RCC 7860 (cell line): Measurements from ENCODE around the gene TMEM176A.
"Not testable (repeated sequence)": the region's sequence is repeated elsewhere in the genome, so short reads cannot be mapped to it uniquely, and the experiment has no call there.

Experiments
- DNase-seq: peaks from one replicate; pipeline ENCODE4 v3.0.0-alpha.2; 2015; ENCODE audit warnings: low spot score
- FAIRE-seq: peaks from 2 replicates; lab custom pipeline; 2012; peaks lifted over from hg19 to GRCh38; lab: Jason Lieb, UNC

Gene TMEM176A, protein sequence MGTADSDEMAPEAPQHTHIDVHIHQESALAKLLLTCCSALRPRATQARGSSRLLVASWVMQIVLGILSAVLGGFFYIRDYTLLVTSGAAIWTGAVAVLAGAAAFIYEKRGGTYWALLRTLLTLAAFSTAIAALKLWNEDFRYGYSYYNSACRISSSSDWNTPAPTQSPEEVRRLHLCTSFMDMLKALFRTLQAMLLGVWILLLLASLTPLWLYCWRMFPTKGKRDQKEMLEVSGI

DNA sequence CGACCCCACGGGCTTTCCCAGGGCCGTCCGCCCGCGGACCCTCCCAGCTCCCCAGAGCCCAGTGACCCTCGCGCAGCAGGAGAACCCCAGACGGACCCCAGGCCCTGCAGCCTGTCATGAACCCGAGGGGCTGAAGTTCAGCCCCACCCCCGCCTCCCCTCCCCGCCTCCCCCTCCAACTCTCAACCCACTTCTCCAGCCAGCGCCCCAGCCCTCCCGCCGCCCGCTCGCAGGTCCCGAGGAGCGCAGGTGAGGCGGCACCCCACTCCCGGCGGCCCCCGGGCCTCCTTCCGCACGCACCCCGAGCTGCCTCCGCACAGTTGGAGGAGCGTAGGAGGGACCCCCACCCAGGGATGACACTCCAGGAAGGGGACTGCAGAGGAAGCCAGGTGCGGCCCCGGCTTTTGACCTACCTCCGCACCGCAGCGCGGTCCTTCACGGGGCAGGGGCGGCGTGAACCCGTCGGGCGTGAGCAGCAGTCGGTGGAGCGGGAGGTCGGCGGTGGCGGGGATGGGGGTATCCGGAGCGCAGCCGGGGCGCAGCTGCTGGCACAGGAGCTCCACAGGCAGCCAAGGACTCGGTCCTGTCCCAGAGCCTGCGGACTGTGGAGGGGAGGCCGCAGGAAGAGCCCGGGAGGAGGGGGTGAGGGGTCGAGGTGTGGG is at the start of gene TMEM176A:
TMEM176A (plus strand) TSS at position 189 of the 661 bp plus-strand sequence. CDS start 782 bp downstream, outside the sequence.
- no peak for FAIRE-seq
- no peak for DNase-seq

DNA sequence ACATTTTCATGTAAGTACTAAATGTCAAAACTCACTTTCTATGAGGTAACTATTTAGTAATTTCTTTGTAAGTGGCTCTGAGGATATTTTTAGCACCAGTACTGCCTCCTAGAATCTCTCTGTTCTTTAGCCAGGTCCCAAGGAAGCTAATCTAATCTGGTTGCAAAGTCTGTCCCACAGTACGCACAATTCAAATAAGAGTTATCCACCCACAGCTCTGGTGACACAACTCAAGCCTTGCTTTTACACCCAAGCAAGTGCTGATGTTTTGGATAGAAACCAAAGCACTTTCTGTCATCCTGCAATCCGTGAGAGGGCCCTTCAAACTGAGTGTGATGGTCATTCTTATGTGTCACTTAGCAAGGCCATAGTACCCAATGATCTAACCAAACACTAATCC is 48.9 kb upstream of the TMEM176A start:
- DNase-seq, result no peak
- no peak for FAIRE-seq

DNA sequence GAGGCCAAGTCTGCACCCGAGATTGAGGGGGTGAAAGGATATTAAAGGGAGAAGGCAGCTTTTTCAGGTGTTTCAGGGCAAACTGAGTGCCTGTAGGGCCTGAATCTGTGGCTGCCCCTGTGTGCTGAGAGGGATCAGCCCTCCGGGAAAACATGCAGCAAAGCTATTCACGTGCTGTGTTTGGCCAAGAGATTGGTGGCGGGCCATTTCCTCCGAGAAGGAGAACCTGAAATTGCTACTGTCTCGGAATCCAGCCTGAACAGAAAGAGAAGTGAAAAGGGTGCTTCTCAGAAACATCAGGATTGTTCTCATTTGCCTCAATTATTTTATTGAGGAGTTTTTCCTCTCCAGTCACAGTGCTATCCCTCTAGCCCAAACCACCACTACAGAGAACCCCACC is 47.3 kb upstream of the TMEM176A start:
- DNase-seq, result no peak
- no peak for FAIRE-seq

DNA sequence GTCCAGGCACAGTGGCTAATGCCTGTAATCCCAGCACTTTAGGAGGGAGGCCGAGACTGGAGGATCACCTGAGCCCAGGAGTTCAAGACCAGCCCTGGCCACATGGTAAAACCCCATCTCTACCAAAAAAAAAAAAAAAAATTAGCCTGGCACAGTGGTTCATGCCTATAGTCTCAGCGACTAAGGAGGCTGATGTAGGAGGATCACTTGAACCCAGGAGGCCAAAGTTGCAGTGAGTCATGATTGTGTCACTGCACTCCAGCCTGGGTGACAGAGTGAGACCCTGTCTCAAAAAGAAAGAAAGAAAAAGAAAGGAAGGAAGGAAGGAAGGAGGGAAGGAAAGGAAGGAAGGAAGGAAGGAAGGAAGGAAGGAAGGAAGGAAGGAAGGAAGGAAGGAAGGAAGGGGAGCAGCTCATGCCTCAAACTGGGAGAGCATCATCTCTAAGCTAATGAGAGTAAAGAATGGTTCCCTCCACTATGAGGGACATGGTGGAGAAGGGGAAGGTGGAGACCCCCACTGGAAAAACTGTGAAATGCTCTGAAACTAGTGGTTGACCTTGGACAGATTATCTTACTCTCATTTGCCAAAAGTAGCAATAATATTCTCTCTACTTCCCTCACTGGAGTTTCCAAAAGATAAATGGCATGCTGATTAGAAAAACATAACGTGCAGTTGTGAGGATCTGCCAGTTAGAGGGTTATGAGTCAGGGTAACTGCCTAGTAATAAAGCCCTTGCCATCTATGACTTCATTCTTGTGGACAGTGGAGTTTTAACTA is 46.6 kb upstream of the TMEM176A start:
- peak; percentile 34 for DNase-seq
- no peak for FAIRE-seq

DNA sequence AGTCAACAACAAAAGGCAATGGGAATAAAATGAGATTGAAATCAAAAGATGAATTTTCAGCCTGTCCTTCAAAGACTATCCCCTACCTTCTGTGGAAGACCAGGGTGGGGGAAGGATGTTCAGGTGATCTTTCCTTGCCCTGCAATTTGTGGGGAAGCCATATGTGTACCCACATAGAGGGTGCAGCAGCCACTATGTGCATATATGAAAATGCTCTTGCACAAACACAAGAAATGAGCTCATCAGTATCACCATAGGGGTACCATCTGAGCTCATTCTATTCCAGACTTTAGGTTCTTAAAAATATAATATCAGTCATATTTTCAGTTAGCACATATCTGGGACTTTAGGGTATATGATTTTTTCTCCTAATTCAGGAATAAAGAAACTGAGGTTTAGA is 45.6 kb upstream of the TMEM176A start:
- FAIRE-seq, result no peak
- no peak for DNase-seq

DNA sequence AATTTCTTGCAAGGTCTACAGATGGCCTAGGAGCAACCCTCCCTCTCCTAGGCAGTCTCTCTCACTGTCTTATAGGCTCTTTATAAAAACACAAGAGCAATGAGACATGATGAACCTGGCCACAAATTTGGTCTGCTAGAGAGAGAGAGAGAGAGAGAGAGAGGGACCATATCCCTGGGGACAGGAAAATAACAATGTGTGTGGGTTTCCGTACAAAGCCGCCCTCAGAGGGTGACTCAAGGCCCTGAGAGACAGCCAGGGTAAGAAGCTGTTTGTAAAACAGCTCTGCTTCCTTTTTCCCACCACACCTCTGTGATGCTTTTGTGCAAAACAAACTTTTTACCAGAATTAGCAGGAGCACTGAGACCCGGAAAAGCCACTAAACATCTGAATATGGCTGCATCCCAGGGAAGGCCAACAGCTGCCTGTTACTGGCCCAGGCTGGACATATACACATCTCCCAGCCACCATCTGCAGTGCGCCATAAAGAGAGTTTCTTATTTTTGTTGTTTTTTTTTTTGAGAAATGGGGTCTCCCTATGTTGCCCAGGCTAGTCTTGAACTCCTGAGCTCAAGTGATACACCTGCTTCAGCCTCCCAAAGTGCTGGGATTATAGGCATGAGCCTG is 45.0 kb upstream of the TMEM176A start:
- no peak for FAIRE-seq

DNA sequence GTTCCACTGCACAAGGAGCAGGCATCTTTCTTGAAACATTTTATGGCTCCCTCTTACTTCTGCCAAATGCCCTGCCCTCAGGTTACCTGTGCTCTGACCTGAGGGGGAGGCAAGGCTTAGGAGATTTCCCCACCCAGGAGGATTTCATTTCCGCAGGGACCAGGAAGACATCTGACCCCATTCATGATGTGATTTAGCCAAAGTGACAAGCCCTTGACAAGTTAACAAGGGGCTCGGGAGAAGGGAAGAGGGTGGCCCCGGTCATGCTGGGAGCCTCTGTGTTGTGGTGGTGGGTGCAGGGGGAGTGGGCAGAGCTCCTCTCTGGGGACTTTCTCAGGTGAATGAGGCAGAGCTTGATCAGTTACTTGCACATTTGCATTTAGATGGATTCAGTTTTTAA is 44.4 kb upstream of the TMEM176A start:
- FAIRE-seq (no peak), DNase-seq (no peak)

More for the DNA sequence above, 45.0 kb upstream of the TMEM176A start:
- DNase-seq, result no peak

DNA sequence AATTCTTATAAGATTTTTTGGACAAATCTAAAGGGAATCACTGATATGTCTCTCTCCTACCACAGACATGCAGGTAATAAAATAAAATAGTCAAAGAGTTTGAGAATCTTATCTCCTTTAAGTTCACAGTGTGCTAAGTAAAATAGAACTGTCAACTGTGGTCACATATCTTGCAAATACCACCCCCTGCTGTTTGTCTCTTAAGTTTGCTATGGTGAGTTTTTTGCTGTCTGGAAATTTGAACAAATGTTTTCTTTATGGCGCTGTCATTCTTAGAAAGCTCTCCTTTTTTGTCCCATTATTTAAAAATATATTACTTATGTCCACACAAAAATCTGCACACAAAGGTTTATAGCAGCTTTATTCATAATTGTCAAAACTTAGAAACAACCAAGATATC is 43.7 kb upstream of the TMEM176A start:
- DNase-seq (no peak), FAIRE-seq (peak; percentile 23)

DNA sequence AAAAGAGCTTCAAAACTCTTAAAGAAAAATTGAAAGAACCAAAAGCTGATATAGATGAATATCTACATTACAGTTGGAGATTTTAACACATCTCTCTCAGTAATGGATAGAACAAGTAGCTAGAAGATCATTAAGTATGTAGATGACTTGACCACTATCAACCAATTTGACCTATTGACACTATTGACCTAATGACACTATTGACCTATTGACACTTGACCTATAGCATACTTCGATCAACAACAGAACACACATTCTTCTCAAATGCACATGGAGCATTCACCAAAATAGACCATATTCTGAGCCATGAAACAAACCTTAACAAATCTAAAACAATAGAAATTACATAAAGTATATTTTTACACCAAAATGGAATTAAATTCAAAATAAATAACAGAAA is 41.1 kb upstream of the TMEM176A start:
- FAIRE-seq, result no peak
- DNase-seq, result no peak

DNA sequence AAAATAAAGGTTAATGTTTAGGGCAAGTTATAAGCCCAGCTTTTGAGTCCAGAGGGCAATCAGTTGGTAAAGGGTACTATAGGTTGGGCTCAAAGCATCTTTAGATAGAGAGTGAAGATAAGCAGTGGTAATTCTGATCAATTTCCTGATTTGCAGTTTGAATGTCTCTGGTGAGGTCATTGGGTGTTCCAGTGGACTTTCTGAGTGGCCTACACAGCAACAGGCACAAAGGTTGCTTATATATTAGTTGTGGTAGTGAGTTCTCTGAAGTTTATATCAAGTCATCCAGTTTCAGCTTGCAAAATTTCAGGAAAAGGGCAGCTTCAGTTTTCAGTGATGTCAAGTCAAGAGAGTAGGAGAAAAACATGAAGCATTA is 34.2 kb upstream of the TMEM176A start:
- DNase-seq (no peak), FAIRE-seq (no peak)

DNA sequence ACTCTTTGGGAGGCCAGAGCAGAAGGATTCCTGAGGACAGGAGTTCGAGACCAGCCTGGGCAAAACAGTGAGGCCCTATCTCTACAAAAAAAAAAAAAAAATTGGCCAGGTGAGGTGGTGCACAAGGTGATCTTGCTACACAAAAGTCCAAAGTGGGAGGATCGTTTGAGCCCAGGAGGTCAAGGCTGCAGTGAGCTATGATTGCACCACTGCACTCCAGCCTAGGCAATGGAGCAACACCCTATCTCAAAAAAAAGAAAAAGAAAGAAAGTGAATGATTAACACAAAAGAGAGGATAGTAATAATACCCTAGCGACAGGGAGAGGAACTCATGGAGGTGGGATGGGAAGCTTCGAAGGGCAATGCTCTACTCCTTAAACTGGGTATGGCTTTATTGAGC is 30.8 kb upstream of the TMEM176A start:
- DNase-seq (no peak), FAIRE-seq (no peak)

DNA sequence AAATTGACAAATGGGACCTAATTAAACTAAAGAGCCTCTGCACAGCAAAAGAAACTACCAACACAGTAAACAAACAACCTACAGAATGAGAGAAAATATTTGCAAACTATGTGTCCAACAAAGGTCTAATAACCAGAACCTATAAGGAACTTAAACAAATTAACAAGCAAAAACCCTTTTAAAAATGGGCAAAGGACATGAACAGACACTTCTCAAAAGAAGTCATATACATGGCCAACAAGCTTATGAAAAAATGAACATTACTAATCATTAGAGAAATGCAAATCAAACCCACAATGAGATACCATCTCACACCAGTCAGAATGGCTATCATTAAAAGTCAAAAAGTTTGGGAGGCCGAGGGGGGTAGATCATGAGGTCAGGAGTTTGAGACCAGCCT is 26.4 kb upstream of the TMEM176A start:
- not testable (repeated sequence) for DNase-seq, FAIRE-seq

DNA sequence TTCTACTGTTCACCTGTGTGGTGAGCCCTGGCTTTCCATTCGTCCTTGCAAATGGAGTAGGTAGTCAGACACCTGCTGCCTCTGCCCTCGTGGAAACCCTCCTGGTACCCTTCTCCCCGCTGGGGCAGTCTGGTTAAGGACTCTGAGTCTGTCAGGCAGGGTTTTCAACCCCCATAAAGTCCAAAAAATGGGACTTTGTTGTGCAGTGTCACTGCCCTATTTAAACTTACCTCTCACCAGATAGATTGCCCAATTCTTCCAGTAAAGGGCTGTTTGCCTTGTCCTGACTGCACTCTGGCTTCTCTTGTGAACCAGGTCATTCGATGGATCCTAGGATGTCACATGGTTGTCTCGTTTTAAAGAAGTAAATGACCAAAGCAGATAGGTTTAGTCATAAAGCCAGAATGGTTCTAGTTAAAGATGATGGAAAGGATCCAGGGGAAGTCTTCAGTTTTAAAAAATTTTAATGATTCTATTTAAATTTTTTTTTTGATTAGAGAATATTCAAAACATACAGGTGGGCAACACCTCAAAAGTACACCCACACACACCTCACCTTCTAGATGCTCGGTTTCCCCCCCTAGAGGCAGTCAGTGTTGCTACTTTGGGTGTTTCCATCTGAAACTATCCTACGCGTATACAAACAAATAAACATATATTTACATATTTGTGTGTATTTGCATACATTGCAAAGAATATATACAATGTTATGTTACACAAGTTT is 22.4 kb upstream of the TMEM176A start:
- DNase-seq, result peak; percentile 2
- no peak for FAIRE-seq

DNA sequence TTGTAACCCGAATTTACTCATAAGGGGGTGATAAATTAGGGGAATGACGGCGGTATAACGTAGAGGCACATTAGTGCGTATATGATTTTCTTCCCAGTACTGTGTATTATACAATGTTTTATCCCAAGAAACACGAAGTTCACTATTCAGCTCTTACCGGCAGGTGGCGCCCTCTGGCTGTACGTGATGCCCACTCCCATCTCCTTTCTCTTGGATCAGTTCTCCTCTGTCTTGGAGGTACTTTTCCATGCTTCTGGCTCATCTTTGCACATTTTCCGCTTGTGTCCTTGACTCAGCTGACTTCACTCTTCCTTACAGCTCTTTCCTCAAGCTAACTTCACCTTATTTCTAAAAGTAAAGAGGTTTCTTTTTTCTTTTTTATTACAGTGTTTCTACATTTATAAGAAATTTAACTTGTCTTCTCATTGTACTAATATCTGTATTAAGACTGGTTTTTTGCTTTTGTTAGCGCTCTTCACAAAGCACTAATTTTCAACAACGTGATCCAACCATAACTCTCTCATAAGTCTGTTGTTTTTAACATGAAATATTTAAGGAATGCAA is 21.7 kb upstream of the TMEM176A start:
- FAIRE-seq (peak; percentile 35), DNase-seq (peak; percentile 67)

DNA sequence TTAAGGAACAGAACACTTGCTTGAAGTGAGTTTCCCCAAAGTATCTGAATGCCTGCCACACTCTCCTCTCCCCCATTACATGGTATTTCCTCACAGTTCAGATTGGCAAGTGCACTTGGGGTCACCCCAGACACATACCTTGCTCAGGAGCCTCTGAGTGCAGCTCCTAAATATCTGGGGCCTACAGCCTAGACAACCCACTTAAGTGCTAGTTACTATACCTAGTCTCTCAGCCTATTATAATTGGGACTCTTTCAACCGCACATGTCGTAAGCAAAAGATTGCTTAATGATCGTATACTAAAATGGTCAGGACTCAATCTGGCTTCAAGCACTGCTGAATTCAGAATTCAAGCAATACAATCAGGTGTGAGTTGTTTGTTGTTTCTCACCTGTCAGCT is 20.3 kb upstream of the TMEM176A start:
- FAIRE-seq (no peak), DNase-seq (no peak)

DNA sequence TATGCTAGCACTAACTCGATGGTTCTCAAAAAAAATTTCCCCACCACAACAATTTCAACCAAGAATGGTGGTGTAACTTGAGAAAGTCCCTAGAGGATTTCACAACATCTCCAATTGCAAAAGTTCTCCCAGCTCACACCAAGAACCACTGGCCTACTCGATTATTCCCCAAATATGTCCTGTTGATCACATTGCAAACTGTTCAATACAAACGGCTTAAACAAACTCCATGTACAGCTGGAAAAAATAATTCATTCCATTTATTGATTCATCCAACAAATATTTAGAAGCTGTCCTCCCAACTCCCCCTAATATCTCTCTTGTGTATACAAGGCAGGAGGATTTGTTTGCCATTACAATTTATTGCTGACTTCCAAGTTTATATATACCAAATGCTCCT is 19.5 kb upstream of the TMEM176A start:
- DNase-seq (no peak), FAIRE-seq (no peak)

DNA sequence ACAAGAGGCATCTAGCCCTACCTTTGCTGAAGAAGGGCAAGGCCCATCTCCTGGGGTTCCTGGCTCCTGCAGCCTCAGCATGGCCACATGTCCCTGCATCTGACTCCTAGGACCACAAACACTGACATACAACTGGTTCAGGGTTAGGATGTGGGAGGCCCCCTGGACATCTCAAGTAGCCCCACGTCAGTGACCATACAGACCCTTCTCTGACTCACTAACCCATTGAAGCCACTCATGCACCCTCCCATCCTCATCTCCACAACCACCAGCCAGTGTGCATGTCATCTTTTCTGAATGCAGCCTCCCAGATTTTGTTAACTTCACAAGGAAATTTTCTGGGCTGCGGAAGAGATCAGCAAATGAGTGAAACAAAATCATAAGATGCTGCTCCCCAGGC is 18.6 kb upstream of the TMEM176A start:
- FAIRE-seq, result no peak
- DNase-seq, result no peak

DNA sequence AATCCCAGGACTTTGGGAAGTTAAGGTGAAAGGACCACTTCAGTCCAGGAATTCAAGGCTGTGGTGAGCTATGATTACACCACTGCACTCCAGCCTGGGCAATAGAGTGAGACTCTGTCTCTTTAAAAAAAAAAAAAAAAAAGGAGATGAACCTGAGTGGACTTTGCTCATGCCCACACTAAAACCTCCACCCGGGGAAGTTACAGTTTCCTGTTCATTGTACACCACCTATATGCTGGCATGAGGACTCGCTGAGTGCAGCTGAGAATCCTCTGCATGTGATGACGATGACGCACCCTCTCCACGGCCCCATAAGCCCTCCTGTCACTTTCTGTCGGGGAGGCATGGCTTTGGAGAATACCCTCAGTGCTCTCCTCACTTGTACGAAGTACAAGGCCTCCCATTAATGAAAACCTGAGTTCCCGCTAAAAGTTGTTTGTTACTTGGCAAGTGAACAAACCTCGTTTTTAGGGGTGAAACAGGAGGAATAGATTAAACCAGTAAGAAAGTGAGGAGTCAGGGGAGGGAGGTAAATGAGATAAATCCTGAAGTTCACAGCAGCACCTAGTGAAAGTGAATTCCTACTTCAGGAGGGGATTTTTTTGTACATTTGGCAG is 16.3 kb upstream of the TMEM176A start:
- FAIRE-seq, result peak; percentile 11
- DNase-seq, result peak; percentile 54

DNA sequence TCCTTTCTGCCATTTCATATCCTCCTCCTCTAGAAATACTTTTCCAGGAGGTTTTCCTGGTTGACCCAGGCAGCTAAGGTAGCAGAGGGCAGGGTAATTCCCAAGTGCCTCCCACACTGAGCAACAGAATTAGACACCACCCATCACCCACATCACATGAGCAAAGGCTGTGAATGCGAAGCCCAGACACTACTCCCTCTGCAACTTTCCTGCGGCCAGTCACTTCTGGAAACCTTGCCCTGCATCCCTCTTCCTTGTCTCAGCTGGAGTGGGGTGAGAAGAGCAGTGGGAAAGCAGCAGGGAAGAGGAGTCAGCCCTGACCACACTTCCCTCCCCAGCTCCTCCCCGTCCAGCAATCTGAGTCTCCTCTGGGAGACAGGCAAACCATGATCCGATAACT is 15.6 kb upstream of the TMEM176A start:
- FAIRE-seq, result no peak

More for the DNA sequence above, 15.6 kb upstream of the TMEM176A start:
- peak; percentile 44 for DNase-seq
